HG03571 (cell line): ENCODE measurements around the gene LHFPL4.

ENCODE experiments used
- ATAC-seq: cut with Tn5 transposase; IDR thresholded peaks from one replicate; pipeline ENCODE4 v1.9.1; 2021; ENCODE audit not compliant: unreplicated experiment

LHFPL4 gene

GRCh38 chr3:9476935-9477334 lies 76.7 kb downstream of the LHFPL4 start:
- no peak for ATAC-seq

GRCh38 chr3:9474482-9474881 lies 79.1 kb downstream of the LHFPL4 start:
- ATAC-seq: no peak

GRCh38 chr3:9473496-9474065 lies 80.0 kb downstream of the LHFPL4 start:
- no peak for ATAC-seq

GRCh38 chr3:9469986-9470385 lies 83.6 kb downstream of the LHFPL4 start:
- ATAC-seq: no peak

GRCh38 chr3:9468460-9468859 lies 85.2 kb downstream of the LHFPL4 start:
- no peak for ATAC-seq

- no peak for ATAC-seq
These were observed 86.2 kb downstream of the LHFPL4 start for GRCh38 chr3:9467451-9467850.

GRCh38 chr3:9455596-9456131 lies 98.0 kb downstream of the LHFPL4 start:
- ATAC-seq: no peak

- ATAC-seq: no peak
These were observed 101.2 kb downstream of the LHFPL4 start for GRCh38 chr3:9452417-9452816.

- no peak for ATAC-seq
These were observed 102.6 kb downstream of the LHFPL4 start for GRCh38 chr3:9450991-9451390.

GRCh38 chr3:9450126-9450525 lies 103.5 kb downstream of the LHFPL4 start:
- no peak for ATAC-seq

- no peak for ATAC-seq
These were observed 105.0 kb downstream of the LHFPL4 start for GRCh38 chr3:9448643-9449042.
